Vagina (tissue), 2 donors: Measurements from ENCODE around the gene IL20RB. TPM values are rescaled to one million over a fixed set of nuclear protein-coding genes. Genes with fewer than 3 reads are reported as not detected.

Experiments
- DNase-seq, 2 donors: peaks; one replicate each; pipeline ENCODE4 v3.0.0-alpha.2; 2017; ENCODE audit errors: extremely low spot score in 2 of 2
- H3K27ac ChIP-seq: fragments of 200-600 bp; sonication (generic); one replicate; pipeline ENCODE4 v1.5.1; 2019
- H3K27me3 ChIP-seq: fragments of 200-600 bp; sonication (generic); one replicate; pipeline ENCODE4 v1.5.1; 2019
- H3K36me3 ChIP-seq, 2 donors: fragments of 200-600 bp; sonication (generic); one replicate each; pipeline ENCODE4 v1.5.1; 2017 to 2019
- H3K4me1 ChIP-seq: fragments of 200-600 bp; sonication (generic); one replicate; pipeline ENCODE4 v1.5.1; 2019
- H3K4me3 ChIP-seq, 2 donors: fragments of 200-600 bp; sonication (generic); 1 replicate in 1 of 2; 2 replicates in 1 of 2; pipeline ENCODE4 v1.5.1; 2016 to 2019
- H3K9me3 ChIP-seq: fragments of 200-600 bp; sonication (generic); one replicate; pipeline ENCODE4 v1.5.1; 2019
- POLR2A ChIP-seq, 2 donors: fragments of 450-650 bp; IDR thresholded peaks; one replicate each; pipeline ENCODE4 v1.6.1; 2017; ENCODE audit warnings: antibody characterized with exemption in 2 of 2, mild to moderate bottlenecking in 2 of 2, moderate library complexity in 2 of 2
- POLR2AphosphoS5 ChIP-seq, 2 donors: sonication (generic); formaldehyde crosslinking; IDR thresholded peaks; one replicate each; pipeline ENCODE4 v1.9.0; 2017; ENCODE audit warnings: antibody characterized with exemption in 2 of 2, mild to moderate bottlenecking in 2 of 2, low read depth in 1 of 2; ENCODE audit not compliant: insufficient read depth in 1 of 2
- intact Hi-C: fragments of 100-400 bp; cut with DNase I; formaldehyde crosslinking; loops from one replicate; pipeline ENCODE4 v1.15.1; 2023
- total RNA-seq: library from RNA; depleted of rRNA; stranded (reverse); fragments of >200 nt; gene quantifications from one replicate; pipeline ENCODE4 v1.2.3, GENCODE V29; 2016
- TF ChIP-seq, protein P1 (sequence below), 3 experiments: fragments of 450-650 bp in 2 of 3; fragments of 200-600 bp in 1 of 3; sonication (generic) in 1 of 3; IDR thresholded peaks; one replicate each; pipeline ENCODE4 v1.5.1; 2017 to 2019; ENCODE audit warnings: antibody characterized with exemption in 3 of 3, mild to moderate bottlenecking in 2 of 3, moderate library complexity in 2 of 3

Gene IL20RB
- total RNA-seq, 1 donor from 2014 or later, result 67.3 TPM

DNA sequence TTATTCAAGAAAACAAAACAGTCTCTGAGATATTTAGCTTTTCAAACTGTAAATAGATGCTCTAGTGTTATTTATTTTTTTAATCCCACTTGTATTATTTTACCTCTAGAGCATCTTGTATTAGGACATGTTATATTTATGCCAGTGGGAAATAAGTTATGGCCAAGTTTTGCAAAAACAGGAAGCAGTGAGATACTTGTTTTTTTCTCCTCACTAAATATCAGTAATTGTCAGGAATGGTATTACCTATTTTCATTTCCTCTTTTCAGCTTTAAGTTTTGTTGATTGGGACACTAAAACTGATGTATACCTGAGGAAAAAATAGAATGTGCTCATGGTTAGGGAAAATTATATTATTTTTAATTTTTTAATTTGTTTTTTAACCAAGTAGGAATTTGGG, 8.6 kb upstream of the IL20RB start:
- DNase-seq, result no peak
- Histone ChIP-seq H3K4me3 (no peak overlapping the region), H3K27ac (no peak overlapping the region), H3K27me3 (no peaks in the 10 kb centered on the region), H3K36me3 (peaks cover 0 to 7% of the 10 kb centered on the region in 2 donors), H3K9me3 (no peaks in the 10 kb centered on the region), H3K4me1 (peaks cover 26% of the 10 kb centered on the region)
- TF ChIP-seq POLR2AphosphoS5 (IDR thresholded peaks at IDR 0.05; ENCODE audit: insufficient read depth in 1 of 2, low read depth in 1 of 2) (no peak), POLR2A (IDR thresholded peaks at IDR 0.05) (no peak)
- TF ChIP-seq, protein P1, sequence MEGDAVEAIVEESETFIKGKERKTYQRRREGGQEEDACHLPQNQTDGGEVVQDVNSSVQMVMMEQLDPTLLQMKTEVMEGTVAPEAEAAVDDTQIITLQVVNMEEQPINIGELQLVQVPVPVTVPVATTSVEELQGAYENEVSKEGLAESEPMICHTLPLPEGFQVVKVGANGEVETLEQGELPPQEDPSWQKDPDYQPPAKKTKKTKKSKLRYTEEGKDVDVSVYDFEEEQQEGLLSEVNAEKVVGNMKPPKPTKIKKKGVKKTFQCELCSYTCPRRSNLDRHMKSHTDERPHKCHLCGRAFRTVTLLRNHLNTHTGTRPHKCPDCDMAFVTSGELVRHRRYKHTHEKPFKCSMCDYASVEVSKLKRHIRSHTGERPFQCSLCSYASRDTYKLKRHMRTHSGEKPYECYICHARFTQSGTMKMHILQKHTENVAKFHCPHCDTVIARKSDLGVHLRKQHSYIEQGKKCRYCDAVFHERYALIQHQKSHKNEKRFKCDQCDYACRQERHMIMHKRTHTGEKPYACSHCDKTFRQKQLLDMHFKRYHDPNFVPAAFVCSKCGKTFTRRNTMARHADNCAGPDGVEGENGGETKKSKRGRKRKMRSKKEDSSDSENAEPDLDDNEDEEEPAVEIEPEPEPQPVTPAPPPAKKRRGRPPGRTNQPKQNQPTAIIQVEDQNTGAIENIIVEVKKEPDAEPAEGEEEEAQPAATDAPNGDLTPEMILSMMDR (IDR thresholded peaks at IDR 0.05), result no peak
- intact Hi-C loops, result no loop called here

DNA sequence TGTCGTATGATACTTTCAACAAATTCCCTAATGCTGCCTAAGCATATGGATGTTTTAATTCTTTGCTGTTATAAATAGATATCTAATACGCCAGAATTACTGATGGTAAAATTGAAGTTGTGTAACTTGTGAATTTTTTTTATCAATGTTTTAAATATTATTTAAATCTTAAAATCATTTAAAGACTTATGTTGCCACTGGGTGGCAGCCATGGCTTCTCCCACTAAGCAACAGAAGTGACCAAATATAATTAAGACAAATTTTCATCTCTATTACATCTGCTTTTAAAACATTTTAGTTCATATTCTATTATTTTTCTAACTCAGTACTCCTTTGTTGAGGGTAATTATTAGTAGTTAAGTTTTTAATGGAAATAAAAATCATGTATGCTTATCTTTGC, 8.1 kb upstream of the IL20RB start:
- H3K36me3 ChIP-seq, result peaks cover 0 to 7% of the 10 kb centered on the region in 2 donors
- H3K27ac ChIP-seq, result no peak overlapping the region
- H3K4me1 ChIP-seq, result peaks cover 30% of the 10 kb centered on the region
- DNase-seq, result no peak
- H3K9me3 ChIP-seq, result no peaks in the 10 kb centered on the region
- intact Hi-C loops, result no loop called here
- no peak overlapping the region for H3K4me3 ChIP-seq
- TF ChIP-seq POLR2A (IDR thresholded peaks at IDR 0.05) (no peak), POLR2AphosphoS5 (IDR thresholded peaks at IDR 0.05; ENCODE audit: insufficient read depth in 1 of 2, low read depth in 1 of 2) (no peak)
- TF ChIP-seq, protein P1 (IDR thresholded peaks at IDR 0.05), result no peak
- no peaks in the 10 kb centered on the region for H3K27me3 ChIP-seq

DNA sequence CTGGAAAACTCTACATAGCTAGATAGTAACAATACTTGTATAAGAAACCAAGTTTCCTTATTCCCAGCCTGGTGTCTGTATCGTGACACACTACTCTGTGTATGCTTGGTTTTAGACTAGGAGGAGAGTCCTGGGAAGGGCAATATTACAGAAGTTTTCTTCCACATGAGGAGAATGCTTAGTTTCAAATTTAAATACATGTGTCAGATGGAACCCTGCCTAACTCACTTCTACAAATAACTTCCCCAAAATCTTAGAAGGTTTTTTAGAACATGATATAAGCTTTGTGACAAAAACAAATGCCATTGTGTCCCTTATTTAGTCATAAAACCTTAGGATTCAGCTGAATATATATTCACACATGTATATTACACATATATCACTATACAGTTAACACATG, 7.2 kb upstream of the IL20RB start:
- Histone ChIP-seq H3K27me3 (no peaks in the 10 kb centered on the region), H3K4me1 (peaks cover 39% of the 10 kb centered on the region), H3K4me3 (no peak overlapping the region), H3K9me3 (no peaks in the 10 kb centered on the region), H3K27ac (no peak overlapping the region), H3K36me3 (peaks cover 0 to 7% of the 10 kb centered on the region in 2 donors)
- TF ChIP-seq POLR2AphosphoS5 (IDR thresholded peaks at IDR 0.05; ENCODE audit: insufficient read depth in 1 of 2, low read depth in 1 of 2), result no peak
- TF ChIP-seq POLR2A (IDR thresholded peaks at IDR 0.05), result no peak
- TF ChIP-seq, protein P1 (IDR thresholded peaks at IDR 0.05), result no peak
- intact Hi-C loops, result no loop called here
- no peak for DNase-seq

DNA sequence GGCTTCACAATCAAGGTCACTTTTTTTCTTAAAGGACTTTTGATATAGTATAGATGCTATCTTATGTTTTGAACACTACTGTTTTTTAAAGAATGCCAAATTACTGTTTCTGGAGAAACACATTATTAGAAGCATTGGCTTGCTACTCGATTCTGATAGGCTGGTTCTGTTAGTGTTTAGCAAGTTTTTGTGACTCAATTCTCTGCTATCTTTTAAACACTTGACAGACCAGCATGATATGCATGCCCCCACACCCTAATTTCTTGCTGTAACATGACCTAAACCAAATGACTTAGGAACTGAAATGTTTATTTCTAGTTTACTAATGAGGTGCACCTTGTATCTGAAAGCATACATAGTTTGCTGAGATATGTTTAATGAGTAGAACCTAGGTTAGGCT, 5.5 kb upstream of the IL20RB start:
- TF ChIP-seq POLR2A (IDR thresholded peaks at IDR 0.05), result no peak
- TF ChIP-seq, protein P1 (IDR thresholded peaks at IDR 0.05), result no peak
- no peak for TF ChIP-seq POLR2AphosphoS5 (IDR thresholded peaks at IDR 0.05; ENCODE audit: insufficient read depth in 1 of 2, low read depth in 1 of 2)
- no peaks in the 10 kb centered on the region for H3K27me3 ChIP-seq
- no peaks in the 10 kb centered on the region for H3K36me3 ChIP-seq
- no peaks in the 10 kb centered on the region for H3K9me3 ChIP-seq
- peaks cover 42% of the 10 kb centered on the region for H3K4me1 ChIP-seq
- no peak overlapping the region for H3K27ac ChIP-seq
- intact Hi-C loops, result no loop called here
- H3K4me3 ChIP-seq, result no peak overlapping the region
- no peak for DNase-seq

DNA sequence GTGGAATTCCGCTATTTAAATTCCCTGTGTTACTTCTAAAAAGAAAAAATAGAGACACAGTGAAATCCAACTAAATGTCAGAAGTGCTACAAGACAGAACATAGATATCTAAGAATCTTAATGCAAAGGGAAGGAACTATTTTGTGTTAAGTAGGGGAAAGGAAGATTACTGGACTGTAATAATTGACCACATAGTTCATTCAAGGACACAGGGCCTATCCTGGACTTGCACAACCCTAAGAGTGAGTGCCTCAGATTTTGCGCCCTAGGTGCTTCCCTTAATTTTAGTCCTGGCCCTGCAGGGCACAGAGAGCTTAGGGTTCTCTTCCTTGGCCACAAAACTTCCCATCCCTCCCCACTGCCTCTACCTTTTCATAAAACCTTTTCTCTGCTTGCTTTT, 3.5 kb upstream of the IL20RB start:
- H3K36me3 ChIP-seq, result no peaks in the 10 kb centered on the region
- intact Hi-C loops, result no loop called here
- no peaks in the 10 kb centered on the region for H3K9me3 ChIP-seq
- TF ChIP-seq, protein P1 (IDR thresholded peaks at IDR 0.05), result no peak
- TF ChIP-seq POLR2AphosphoS5 (IDR thresholded peaks at IDR 0.05; ENCODE audit: insufficient read depth in 1 of 2, low read depth in 1 of 2), result no peak
- TF ChIP-seq POLR2A (IDR thresholded peaks at IDR 0.05), result no peak
- H3K4me3 ChIP-seq, result no peak overlapping the region
- peaks cover 42% of the 10 kb centered on the region for H3K4me1 ChIP-seq
- H3K27me3 ChIP-seq, result no peaks in the 10 kb centered on the region
- DNase-seq, result no peak
- no peak overlapping the region for H3K27ac ChIP-seq
